GM18505 (cell line): ENCODE results near the gene TMEM203.

Source experiments
- ATAC-seq: cut with Tn5 transposase; IDR thresholded peaks from one replicate; pipeline ENCODE4 v1.9.1; 2021; ENCODE audit not compliant: unreplicated experiment
- POLR2A ChIP-seq: IDR thresholded peaks from 4 replicates; pipeline ENCODE4 v1.6.1; 2011; ENCODE audit warnings: borderline replicate concordance; ENCODE audit not compliant: insufficient read depth, insufficient read length; ENCODE audit errors: extremely low read depth

TMEM203 gene

DNA sequence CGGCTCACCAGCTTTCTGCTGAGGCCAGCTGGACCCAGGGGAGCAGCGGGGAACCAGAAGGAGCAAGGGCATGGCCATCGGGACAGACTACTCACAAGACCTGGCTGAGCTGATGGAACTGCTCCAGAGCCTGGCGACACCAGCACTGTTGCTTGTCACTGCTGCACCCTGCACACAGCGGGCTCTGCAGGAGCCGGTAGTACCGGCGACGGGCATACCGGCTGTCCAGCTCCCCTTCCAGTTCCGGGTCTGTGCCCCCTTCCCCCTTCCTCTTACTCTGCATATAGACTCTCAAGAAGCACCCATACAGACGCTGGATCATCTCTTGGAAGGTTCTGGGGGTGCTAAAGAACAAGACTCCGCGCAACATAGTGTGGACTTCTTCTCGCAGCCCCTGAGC is 18.1 kb downstream of the TMEM203 start:
- TF ChIP-seq POLR2A, result no peak
- ATAC-seq, result no peak

DNA sequence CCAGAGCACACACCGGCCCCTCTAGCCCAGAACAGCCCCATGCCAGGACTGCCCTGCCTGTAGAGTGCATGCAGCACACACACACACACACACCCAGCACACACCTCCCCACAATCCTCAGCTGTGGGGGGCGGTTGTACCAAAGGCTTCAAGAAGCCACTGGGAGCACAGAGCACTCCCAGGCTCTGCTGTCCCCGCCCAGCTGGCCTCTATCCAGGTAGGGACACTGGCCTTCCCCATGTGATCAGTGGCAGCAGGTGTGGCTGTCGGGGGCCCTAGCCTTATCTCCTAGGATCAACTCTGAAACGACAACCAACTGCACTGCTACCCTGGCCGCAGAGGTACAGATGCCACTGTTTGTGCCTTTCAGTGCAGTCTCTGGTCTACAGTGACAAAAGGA is 19.1 kb downstream of the TMEM203 start:
- no peak for ATAC-seq
- no peak for TF ChIP-seq POLR2A

DNA sequence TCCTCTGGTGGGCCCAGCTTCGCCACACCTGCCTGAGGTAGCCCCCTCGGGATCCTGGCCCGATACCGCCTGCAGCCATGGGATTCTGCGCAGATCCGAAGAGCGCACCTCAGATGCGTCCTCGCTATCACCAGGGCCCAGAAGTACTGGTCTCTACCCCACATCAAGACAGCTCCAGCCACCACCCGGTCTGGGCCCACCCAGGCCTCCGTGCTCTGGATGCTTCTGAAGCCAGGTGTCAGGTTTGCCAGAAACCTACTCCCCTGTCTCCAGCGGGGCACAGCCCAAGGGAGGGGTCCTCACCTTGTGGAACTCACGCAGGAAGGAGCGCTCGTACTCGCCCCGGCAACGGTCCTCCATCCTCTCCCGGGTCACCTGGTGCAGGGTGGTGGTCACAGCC is 19.5 kb downstream of the TMEM203 start:
- ATAC-seq, result no peak
- TF ChIP-seq POLR2A, result no peak

DNA sequence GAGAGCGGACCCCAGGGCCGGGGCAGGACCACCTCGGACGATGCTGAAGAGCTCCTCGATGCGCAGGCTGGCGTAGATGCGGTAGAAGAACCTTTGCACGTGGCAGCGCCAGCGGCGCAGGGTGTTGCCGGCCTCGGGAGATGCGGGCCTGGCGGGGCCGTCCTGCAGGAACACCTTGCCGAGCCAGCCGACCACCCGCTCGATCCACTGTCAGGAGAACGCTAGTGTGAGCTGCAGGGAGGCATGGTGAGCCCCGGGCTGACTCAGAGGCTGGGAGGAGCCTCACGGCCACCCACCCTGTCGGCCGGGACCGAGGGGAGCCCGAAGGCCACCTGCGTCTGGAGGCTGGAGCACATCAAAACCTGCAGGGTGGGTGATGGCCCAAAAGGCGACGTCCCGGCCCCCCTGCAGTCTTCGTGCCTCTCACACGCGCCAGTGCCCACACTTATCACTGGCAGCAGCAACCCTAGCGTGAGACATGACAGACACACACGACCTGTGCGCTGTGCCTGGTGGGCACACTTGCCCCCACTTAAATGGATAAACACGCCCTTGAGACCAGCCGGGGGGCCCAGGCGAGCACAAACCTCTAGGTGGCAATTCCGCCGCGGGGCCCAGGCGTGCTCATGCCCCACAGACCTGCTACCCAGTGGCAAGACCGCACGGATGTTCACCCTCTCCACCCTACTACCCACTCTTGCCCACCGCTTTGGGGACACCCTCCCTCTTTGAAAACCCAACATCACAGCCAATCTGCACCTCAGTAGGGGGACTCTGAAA is 20.4 kb downstream of the TMEM203 start:
- no peak for ATAC-seq

DNA sequence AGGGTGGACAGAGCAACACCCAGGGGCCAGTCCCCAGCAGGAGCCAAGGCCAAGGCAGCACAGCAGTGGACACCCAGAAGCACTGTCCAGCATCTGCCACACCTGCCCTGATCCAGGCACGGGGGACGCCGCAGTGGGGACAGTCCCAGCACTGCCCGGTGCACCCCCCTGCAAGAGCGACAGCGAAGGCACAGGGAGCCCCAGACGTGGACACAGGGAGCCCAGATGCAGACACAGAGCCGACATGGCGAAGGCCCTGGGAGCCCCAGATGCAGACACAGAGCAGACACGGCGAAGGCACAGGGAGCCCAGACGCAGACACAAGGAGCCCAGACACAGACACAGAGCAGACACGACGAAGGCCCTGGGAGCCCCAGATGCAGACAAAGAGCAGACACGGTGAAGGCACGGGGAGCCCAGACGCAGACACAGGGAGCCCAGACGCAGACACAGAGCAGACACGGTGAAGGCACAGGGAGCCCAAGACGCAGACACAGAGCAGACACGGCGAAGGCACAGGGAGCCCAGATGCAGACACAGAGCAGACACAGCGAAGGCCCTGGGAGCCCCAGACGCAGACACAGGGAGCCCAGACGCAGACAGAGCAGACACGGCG is 21.4 kb downstream of the TMEM203 start:
- TF ChIP-seq POLR2A, result no peak
- no peak for ATAC-seq

More for the DNA sequence above, 20.4 kb downstream of the TMEM203 start:
- no peak for TF ChIP-seq POLR2A

DNA sequence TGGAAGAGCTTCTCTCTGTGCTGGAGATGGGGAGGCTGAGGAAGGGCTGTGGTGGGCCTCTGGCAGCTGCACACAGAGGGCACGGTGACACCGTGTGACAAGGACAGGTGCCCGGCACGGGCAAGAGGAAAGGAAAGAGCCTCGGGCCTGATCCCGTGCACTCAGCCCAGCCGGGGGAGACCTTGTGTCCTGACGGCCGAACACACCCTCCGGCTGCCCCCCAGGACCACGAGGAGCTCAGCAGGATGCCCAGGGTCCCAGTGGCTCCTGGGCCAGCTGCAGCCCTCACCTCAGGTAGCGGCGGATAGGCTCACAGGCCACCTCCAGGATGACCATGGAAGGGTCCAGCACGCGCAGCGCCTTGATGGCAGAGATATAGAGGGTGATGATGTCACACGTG is 22.6 kb downstream of the TMEM203 start:
- no peak for ATAC-seq
- no peak for TF ChIP-seq POLR2A

DNA sequence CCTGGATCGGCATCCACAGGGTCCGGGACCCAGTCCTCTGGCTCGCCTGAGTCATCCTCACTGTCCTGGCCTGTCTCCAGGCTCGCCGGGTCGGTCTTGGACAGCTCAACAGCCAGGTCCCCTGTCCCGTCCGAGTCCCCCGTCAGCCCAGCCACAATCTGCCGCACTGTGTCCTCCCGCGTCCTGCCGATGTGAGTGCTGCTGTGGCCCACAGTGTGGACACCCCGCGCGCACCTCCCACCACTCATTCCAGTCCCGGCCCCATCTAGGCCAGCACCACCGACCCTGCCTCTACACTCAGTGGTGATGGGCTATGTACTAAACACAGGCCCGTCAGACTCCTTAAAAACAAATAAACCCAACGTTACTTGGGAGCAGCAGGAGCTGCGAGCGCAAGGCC is 23.8 kb downstream of the TMEM203 start:
- ATAC-seq, result no peak
- TF ChIP-seq POLR2A, result no peak

DNA sequence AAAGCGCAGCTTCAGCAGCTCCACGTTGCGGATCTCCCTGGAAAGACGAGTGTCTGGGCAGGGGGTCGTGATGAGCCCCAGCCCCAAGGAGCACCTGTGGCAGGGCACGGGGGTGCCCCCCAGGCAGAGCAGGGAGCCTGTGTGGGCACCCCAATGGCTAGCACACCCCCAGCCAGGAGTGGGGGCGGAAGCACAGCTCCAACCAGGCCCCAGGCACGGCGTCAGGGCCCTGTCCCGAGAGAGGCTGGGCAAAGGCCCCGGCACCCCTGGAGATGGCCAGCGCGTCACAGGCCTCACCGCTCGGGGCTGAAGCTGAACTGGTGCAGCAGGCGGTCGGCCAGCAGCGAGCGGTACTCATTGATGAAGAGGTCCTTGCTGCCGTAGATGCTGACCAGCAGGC is 25.0 kb downstream of the TMEM203 start:
- ATAC-seq, result no peak

DNA sequence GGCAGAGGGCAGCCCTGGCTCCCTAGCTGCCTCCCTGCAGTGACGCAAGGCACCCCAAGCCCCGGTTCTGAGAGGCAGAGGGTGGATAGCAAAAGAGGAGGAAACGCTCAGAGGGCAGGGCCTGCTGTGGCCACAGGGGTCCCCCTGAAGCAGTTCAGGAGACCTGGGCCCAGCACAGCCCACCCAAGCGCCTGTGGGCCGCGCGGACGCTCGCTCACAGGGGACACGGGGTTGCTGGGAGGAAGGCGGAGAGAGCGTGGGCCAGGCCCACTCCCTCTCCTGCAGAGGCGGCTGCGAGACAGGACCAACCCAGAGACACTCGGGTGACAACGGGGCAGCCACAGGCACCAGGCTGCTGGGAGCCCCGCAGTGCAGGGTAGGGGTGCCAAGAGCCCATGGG is 25.7 kb downstream of the TMEM203 start:
- no peak for TF ChIP-seq POLR2A

More for the DNA sequence above, 25.0 kb downstream of the TMEM203 start:
- no peak for TF ChIP-seq POLR2A

DNA sequence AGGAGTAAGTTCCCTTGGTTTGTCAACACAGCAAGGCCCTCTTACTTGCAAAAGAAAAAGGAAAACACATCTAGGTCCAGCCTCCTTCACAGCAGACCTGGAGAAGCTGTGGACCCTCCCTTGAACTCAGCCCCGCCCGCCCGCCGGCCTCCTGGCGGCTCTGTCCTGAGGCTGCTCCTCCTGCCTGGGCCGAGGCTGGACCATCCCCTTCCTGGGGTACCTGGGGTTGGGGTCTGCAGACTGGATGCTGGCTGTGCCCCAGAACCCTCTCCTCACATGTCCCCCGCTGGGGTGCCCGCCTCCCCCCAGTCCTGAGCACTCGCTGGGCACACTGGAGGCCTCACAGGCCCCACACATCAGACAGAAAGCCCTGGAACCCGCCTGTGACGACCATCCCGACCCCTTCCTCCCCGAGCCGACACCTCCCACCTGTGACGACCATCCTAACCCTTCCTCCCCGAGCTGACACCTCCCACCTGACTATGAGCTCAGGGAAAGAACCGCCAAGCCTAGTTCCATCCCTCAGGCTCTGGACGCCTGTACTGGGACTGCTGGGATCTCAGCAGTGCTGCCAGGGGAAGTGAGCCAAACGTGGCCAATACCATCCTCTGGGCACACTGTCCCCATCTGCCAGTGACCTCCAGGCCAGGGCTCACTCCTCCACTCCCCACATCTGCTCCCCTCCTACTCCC is 26.4 kb downstream of the TMEM203 start:
- no peak for ATAC-seq

More for the DNA sequence above, 25.7 kb downstream of the TMEM203 start:
- ATAC-seq, result no peak

DNA sequence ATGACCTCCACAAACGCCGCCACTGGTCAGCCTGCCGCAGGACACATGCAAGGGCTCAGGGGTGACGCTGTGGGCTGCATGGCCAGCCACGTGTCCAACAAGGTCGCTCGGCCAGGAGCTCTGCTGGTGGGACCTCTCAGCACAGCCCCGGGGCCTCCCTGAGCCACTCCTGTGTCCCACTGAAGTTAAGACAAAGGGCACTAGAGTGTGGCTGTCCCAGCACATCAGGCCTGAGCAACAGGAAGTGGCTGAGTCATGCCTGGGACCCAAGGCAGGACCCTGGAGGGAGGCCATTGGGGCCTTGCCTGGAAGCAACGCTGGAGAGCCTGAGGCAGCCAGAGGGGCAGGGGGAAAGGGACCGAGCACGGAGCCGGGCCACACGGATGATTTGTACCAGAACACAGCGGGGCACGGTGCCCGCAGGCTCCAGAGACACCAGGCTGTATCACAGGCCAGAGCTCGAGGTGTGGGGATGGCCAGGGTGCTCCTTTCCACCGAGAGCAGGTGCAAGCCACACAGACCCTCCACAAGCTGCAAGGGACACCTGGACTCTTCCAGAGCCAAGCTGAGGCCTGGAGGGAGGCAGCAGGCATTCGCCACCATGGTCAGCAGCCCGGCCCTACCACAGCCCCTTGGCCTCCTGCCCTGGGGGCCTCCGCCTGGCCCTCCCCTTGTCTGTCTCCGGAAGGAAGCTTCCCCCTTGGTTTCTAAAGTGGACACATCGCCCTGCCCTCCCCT is 27.1 kb downstream of the TMEM203 start:
- no peak for ATAC-seq
- TF ChIP-seq POLR2A, result no peak

More for the DNA sequence above, 26.4 kb downstream of the TMEM203 start:
- TF ChIP-seq POLR2A, result no peak

DNA sequence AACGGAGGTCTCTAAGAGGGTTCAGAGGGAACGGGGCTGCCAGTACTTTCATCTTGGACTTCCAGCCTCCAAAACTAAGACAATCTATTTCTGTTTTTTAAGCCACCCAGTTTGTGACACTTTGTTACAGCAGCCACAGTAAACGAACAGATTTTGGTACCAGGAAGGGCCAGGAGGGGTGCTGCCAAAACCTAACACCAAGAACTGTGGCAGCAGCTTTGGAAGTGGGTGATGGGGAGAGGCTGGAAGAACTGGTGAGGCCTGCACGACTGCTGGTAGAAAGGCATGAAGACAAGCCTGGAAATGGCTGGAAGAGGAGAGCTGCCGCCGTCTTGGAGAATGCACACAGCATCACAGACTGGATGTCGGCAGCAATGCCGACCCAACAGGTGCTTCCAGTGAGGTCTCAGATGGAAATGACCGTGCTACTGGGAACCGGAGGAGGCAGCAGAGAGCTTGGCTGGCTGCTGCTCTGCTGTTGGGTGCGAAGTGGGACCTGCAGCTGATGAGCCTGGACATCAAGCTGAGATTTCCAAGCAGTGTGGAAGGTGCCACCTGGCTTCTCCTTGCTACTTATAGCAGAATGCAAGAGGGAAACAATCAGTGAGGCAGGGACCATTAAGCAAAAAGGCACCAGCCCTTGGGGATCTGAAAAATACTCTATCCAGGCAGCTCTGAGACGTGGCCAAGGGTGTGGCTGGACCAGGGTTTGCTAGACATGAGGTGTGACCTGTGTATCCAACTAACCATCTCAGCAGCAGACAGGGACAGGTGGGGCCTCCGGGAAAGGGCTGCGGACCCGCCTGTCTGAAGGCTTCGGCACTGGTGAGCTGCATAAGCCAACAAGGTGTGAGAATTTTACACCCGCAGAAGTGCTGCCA is 28.9 kb downstream of the TMEM203 start:
- no peak for TF ChIP-seq POLR2A
- ATAC-seq, result no peak
